Measurements from ENCODE around the gene NPTXR. TPM values are rescaled to one million over a fixed set of nuclear protein-coding genes. Genes with fewer than 3 reads are reported as not detected.

NPTXR gene
- polyA plus RNA-seq, 1 donor from 2014 or later: 0.04 TPM

DNA sequence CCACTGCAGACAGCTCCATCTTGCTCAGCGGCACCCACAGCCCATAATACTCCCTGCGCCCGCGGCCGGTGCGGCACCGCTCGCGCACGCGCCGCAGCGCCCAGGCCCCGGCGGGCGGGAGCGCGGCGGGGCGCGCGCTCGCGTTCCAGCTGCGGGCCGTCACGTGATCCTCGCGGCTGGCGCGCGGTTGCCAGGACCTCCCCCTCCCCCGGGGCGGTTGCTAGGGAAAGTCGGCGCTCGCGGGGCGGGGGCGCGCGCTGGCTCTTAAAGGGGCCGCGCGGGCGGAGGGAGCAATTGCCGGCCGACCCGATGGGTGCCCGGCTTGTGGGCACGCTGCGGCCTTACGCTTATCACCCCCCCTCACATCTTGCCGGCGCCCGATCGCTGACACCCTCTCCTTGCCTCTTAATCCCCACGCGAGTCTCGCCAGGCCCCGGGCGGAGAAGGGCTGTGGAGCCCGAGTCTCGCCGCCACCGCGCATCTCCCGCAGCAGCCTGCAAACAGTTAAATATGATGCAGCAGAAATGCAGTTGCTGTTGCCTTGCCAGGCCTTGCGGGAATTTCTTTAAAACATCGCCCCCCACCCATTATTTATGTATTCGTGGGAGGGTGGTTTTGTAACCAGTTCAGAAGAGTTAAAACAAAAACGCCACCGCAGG, 28.5 kb upstream of the NPTXR start, which contains the start of gene CBX6:
CBX6 (minus strand) TSS at position 45 of the 659 bp plus-strand sequence; CDS start at position 19, 26 bp downstream.
- H3K4me3 Mint-ChIP-seq: peak within 1 kb of the TSS; percentile 85 to 96 (median 91)
- peaks cover 4% of the 10 kb centered on the region for H3K27me3 Mint-ChIP-seq
- H3K36me3 Mint-ChIP-seq: no peaks in the 10 kb centered on the region
- peak within 1 kb of the TSS; percentile 74 to 98 (median 93) for H3K27ac Mint-ChIP-seq
- no peaks in the 10 kb centered on the region for H3K9me3 Mint-ChIP-seq
- peaks cover 22 to 31% (median 24%) of the 10 kb centered on the region in 3 donors for H3K4me1 Mint-ChIP-seq

DNA sequence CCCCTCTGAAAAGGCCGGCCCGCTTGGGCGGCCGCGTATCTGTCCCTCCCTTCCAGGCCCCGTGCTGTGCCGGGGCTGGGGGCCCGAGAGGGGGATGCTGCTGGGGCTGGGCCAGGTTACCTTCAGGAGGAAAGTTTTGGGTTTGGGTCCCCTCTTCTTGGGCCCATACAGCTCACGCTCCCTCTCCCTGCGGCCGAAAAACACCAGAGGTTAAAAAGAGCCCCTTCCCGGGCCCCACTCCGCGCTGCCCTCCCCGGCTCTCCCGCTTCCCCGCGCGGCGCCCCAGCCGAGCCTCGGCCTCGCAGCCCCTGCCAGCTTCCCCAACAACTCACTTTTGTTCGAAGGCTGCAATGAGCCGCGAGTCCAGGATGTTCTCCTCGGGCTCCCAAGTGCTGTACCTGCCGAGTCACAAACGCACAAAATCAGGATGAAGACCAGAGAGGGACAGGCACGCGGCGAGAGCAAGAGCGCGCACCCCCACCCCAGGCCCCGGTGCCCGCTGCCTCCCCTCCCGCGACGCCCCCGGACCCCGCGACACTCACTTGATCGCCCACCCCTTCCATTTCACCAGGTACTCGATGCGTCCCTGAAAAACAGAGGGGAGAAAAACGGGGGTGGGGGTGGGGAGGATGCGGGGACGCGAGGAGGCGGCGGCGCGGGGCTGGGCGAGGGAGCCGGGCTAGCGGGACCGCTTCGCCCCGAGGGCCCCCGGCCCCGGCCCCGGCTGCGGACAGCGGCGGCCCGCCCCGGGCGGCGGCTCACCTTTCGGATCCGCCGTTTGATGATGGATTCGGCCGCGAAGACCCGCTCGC, 27.7 kb upstream of the NPTXR start:
- Mint-ChIP-seq H3K36me3 (no peaks in the 10 kb centered on the region), H3K27me3 (peaks cover 4% of the 10 kb centered on the region), H3K4me1 (peaks cover 22 to 31% (median 24%) of the 10 kb centered on the region in 3 donors), H3K4me3 (peak overlapping the region; percentile 85 to 96 (median 90)), H3K27ac (peak overlapping the region; percentile 74 to 98 (median 93)), H3K9me3 (no peaks in the 10 kb centered on the region)

DNA sequence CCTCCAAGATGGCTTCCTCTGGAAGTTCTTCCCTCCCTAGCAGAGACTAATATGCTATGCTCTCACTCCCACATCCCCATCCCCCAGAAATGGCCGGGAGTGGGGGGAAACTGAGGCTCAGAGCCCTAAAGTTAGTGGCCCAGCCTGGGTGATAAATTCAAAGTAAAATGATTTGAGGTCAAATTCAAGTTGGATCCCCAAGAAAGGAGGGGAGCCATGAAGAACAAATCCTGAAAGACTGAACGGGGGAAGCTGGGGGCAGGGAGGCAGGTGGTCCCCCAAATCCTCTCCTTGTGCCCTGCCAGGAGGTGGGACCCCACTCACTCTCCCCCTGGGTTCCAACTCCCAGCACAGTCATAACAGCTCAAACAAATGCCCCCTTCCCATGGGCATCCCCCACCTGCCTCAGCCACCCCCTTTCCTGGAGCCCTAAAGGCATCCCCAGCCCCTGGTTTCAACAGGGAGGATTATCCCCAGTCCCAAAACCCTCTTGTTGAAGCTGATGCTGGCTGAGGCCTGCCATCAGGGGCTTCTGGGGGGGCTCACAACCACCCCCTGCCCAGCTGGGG, 27.0 kb upstream of the NPTXR start:
- H3K4me3 Mint-ChIP-seq: peak overlapping the region; percentile 85 to 93 (median 89)
- peaks cover 22 to 31% (median 24%) of the 10 kb centered on the region in 3 donors for H3K4me1 Mint-ChIP-seq

DNA sequence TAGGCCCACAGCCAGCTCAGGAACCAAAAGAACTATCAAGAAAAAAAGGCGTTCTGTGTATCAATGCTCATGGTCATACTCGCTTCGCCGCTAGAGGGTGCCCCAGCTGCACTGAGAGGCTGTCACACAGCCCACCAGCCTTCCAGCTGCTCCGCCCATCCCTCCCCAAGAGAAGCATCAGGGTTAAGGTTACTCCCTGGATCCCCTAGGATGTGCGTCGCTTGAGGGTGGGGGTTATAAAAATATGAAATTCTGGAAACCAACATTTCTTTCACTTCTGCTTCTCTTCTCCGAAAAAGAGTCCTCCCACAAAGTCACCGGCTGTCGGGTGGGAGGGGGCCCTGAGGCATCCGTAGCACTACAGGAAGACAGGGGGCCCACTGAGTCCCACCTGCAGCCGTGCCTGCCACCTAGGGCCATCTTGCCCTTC, 26.5 kb upstream of the NPTXR start:
- Mint-ChIP-seq H3K27me3 (peaks cover 4% of the 10 kb centered on the region), H3K4me3 (peak overlapping the region; percentile 85 to 93 (median 89)), H3K4me1 (peaks cover 22 to 31% (median 24%) of the 10 kb centered on the region in 3 donors), H3K27ac (peak overlapping the region; percentile 93 to 98 (median 95)), H3K9me3 (no peaks in the 10 kb centered on the region), H3K36me3 (no peaks in the 10 kb centered on the region)

More for the DNA sequence above, 27.0 kb upstream of the NPTXR start:
- Mint-ChIP-seq H3K27ac (peak overlapping the region; percentile 93 to 98 (median 95)), H3K36me3 (no peaks in the 10 kb centered on the region), H3K9me3 (no peaks in the 10 kb centered on the region), H3K27me3 (peaks cover 4% of the 10 kb centered on the region)

DNA sequence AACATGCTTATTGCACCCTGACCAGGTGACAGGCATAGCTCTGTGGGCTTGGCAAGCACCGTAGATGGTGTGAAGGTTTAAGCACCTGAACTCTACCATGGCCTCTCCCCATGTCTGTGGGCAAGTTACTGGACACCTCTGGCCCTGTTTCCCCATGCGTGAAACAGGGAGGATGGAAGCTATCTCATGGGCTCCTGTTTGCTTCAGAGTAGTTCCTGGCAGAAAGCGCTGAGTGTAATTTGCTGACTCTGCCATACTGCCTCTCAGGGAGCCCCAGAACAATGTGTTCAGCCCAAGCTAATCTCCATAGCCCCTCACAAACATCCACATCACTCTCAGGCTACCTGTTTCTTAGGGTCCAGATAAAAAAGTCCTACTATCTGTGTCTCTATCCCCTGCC, 25.8 kb upstream of the NPTXR start:
- Mint-ChIP-seq H3K27me3 (peaks cover 1% of the 10 kb centered on the region), H3K27ac (peak overlapping the region in 1 of 3 donors; percentile 98), H3K36me3 (no peaks in the 10 kb centered on the region), H3K4me1 (peaks cover 22 to 31% (median 24%) of the 10 kb centered on the region in 3 donors), H3K9me3 (no peaks in the 10 kb centered on the region), H3K4me3 (peak overlapping the region in 3 of 4 donors; percentile 85 to 93 (median 92))

DNA sequence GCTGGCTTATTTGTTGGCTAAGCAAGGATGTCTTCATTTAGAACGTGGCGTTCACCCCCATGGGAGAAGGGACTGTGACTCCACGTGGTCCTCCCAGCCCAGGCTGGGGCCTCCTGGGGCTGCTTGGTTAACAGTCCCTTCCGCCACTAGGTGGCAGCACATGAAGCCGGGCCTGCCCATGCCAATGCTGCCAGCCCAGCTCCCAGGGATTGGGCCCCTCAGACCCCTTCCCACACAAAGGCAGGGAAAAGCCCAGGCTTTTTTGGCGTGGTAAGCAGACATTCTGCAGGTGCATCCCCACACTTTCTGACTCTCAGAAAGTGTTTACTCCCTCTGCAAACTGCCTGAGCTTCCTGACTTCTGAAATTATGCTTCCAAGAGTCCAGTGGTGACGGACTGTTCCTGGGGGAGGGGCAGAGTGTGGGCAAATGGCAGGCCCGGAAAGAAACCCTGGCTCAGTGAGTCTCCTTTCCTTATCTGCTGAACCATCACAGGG, 25.1 kb upstream of the NPTXR start:
- H3K27ac Mint-ChIP-seq: peak overlapping the region in 2 of 3 donors; percentile 31 to 92
- H3K9me3 Mint-ChIP-seq: no peaks in the 10 kb centered on the region
- H3K4me1 Mint-ChIP-seq: peaks cover 22 to 33% (median 24%) of the 10 kb centered on the region in 3 donors
- H3K27me3 Mint-ChIP-seq: no peaks in the 10 kb centered on the region
- H3K4me3 Mint-ChIP-seq: peak overlapping the region in 2 of 4 donors; percentile 23 to 65
- no peaks in the 10 kb centered on the region for H3K36me3 Mint-ChIP-seq

DNA sequence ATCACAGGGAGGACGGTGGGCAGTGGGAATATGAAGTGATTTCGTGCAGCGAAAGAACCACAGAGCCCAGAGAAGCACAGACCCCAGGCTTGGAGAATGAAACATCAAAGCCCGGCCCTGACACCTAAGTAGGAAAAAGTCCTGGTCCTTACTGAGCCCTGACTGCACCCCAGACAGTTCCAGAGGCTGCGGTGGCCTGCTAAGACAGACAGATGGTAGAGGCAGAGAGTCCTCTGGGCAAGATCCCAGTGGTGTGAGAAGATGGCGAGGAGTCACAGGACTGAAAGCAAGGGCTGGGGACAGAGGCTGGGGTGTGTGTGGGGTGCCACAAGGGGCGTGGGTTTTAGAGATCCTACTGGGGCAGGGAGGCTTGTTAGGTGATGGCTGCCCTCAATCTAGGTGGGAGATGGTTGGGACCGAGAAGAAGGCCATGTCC, 24.5 kb upstream of the NPTXR start:
- no peaks in the 10 kb centered on the region for H3K9me3 Mint-ChIP-seq
- peak overlapping the region in 2 of 4 donors; percentile 23 to 65 for H3K4me3 Mint-ChIP-seq
- no peaks in the 10 kb centered on the region for H3K36me3 Mint-ChIP-seq
- H3K27me3 Mint-ChIP-seq: no peaks in the 10 kb centered on the region
- peak overlapping the region in 1 of 3 donors; percentile 92 for H3K27ac Mint-ChIP-seq
- H3K4me1 Mint-ChIP-seq: peaks cover 19 to 28% (median 21%) of the 10 kb centered on the region in 3 donors

DNA sequence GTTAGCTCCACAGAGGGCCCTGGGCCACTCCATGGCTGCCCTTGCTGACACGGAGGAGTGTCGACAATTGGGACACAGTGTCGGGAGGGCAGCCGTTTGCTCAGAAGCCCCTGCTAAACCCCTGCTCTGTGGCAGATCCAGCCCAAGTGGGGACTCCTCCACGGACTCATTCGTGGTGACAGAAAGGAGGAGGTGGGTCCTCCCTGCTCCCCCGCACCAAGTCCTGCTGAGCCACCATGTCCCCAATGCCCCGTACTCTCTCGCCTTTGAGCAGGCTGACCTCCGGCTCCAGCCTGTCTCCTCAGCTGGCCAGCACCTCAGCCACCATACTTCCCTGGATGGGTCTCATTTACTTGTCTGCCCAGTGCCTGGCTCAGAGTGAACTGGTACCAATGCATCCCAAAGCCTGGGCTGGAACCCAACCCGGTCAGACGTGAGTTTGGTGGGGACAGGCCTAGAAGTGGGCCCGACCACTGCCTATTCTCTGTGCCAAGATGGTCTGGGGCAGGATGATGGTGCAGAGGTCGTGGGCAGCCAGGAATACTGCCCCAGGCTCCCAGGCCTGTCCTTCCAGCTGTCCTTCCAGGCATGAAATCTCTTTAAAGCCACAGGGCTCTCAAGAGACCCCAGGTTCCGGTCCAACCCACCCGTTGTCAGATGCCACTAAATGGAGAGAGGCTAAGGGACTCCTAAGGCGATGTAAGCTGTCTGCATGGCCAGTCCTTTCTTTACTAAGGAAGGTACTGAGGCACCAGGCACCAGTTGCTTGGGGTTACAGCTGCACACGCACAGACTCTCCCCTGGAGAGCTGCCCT, 23.9 kb upstream of the NPTXR start:
- H3K27ac Mint-ChIP-seq: peak overlapping the region in 1 of 3 donors; percentile 92
- H3K9me3 Mint-ChIP-seq: no peaks in the 10 kb centered on the region
- no peaks in the 10 kb centered on the region for H3K36me3 Mint-ChIP-seq
- peak overlapping the region in 1 of 4 donors; percentile 65 for H3K4me3 Mint-ChIP-seq
- no peaks in the 10 kb centered on the region for H3K27me3 Mint-ChIP-seq
- peaks cover 16 to 26% (median 18%) of the 10 kb centered on the region in 3 donors for H3K4me1 Mint-ChIP-seq

DNA sequence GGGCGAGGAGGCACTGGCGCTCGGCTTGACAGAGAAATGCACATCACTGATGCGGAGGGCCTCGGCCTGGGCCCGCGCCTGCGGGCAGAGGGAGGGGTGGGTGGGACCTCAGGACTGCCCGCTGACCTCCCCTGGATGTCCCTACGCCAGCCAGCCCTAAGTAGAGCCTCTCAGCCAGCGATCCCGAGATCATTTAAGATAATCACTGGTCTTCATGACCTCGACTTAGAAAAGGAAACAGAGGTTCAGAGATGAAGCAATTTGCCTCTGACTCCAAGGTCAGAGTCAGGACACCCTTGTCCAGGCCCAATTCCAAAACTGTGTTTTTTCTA, 23.3 kb upstream of the NPTXR start:
- H3K4me1 Mint-ChIP-seq: peaks cover 16 to 26% (median 18%) of the 10 kb centered on the region in 3 donors
- H3K27me3 Mint-ChIP-seq: no peaks in the 10 kb centered on the region
- H3K4me3 Mint-ChIP-seq: no peak overlapping the region
- H3K9me3 Mint-ChIP-seq: no peaks in the 10 kb centered on the region
- H3K27ac Mint-ChIP-seq: no peak overlapping the region
- H3K36me3 Mint-ChIP-seq: no peaks in the 10 kb centered on the region

DNA sequence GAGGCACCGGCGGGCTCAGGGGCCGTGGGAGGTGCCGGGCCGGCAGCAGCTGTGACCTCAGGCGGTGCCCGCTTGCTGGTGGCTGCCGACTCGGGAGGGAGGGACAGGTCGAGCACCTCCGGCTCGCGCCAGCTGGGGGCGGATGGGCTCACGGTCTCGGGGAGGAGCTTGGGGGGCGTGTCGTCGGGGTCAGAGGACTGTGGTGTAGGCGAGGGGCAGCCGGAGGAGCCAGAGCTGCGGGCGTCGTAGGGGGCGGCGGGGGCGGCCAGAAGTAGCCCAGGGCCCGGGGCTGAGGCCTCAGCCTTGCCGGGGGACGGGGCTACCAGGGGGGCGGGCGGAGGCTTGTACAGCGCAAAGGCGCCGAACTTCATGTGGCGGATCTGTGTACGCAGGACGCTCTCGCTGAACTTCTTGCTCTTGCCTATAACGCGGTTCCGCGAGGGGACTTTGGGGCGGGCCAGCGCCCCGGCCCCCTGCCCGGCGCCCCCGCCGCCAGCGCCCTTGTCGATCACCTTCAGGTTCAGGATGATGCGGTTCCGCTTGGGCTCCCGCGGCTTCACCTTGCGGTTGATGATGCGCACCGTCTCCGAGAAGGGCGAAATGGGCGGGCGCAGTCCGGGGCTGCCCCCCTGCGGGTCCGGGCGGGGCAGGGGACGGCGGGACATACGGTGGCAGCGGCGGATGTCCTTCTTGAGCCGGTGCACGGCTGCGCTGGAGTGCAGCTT, 22.7 kb upstream of the NPTXR start:
- H3K27ac Mint-ChIP-seq: no peak overlapping the region
- peaks cover 16 to 28% (median 18%) of the 10 kb centered on the region in 3 donors for H3K4me1 Mint-ChIP-seq
- H3K36me3 Mint-ChIP-seq: no peaks in the 10 kb centered on the region
- H3K27me3 Mint-ChIP-seq: no peaks in the 10 kb centered on the region
- no peak overlapping the region for H3K4me3 Mint-ChIP-seq
- no peaks in the 10 kb centered on the region for H3K9me3 Mint-ChIP-seq

DNA sequence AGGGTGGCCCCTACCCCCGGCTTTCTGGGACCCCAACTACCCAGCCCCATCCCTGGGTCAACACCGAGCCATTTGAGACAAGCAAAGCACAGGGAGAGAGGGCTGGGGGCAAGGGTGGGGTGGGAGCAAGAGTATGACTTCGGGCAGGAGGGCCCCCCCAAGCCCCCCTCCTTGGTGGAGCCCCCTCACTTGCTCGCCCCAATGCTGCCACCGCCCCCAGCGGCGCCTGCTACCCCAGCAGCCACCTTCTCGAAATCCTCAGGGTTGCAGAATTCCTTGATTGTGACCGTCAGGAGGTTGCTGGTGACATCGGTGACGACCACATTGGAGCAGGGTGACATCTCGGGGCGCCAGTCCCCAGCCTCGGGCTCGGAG, 22.2 kb upstream of the NPTXR start:
- H3K36me3 Mint-ChIP-seq: no peaks in the 10 kb centered on the region
- H3K4me1 Mint-ChIP-seq: peaks cover 16 to 28% (median 18%) of the 10 kb centered on the region in 3 donors
- H3K4me3 Mint-ChIP-seq: no peak overlapping the region
- H3K27ac Mint-ChIP-seq: no peak overlapping the region
- H3K27me3 Mint-ChIP-seq: no peaks in the 10 kb centered on the region
- no peaks in the 10 kb centered on the region for H3K9me3 Mint-ChIP-seq

DNA sequence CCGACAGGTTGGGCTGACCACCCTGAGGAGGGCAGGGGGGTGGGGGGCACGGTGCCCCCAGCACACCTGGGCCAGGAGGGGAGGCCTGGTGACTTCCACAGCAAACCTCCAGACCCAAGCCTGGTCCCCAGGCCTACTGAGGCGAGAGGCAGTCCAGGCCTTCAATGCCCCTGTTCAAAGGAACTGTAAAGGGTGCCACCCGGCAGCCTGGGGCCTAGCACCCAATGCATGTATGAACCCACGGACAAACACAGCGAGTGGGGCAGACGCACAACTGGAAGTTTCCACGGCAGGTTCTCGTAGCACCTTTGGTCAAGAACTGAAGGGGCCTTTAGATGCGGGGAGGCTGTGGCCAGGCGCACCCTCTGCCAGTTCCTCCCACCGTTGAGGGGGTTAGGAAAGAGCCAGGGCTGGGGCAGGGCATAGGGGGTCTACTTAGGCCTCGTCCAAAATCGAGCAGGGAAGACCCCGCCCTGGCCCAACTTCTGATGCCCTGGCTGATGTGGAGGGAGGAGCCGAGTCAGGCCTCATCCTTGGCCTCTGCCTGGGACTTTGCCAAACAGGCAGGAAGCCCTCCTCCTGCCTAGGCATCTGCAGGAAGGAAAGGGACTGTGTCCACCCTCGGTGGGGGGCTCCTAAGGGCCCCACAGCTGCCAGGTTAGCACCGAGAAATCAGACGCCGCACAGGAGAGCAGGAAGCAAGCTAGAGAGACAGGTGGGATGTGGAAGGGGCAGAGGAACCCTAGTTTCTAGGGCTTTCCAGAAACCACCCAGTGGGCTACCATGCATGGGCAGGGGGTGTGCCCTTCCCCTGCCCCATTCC, 21.6 kb upstream of the NPTXR start:
- Mint-ChIP-seq H3K4me1 (peaks cover 13 to 22% (median 15%) of the 10 kb centered on the region in 3 donors), H3K4me3 (no peak overlapping the region), H3K27me3 (no peaks in the 10 kb centered on the region), H3K27ac (peak overlapping the region in 1 of 3 donors; percentile 35), H3K9me3 (no peaks in the 10 kb centered on the region), H3K36me3 (peaks cover 2% of the 10 kb centered on the region)

Measured in IgD-negative memory B cell (primary cell).